IMR-90 (cell line): ENCODE results near the gene UGT1A4. TPM values are rescaled to one million over a fixed set of nuclear protein-coding genes. Genes with fewer than 3 reads are reported as not detected.

Experiments
- ATAC-seq: fragments of 200-7000 bp; cut with Tn5 transposase; 2 replicates; pipeline ENCODE4 v1.9.1; 2020; ENCODE audit warnings: low read depth, mild to moderate bottlenecking, moderate library complexity
- BruUV-seq: library from RNA; stranded (reverse); fragments of 400-500 nt; replicated peaks from 2 replicates; lab custom pipeline; 2021; lab: Mats Ljungman, UMichigan
- CTCF ChIA-PET: fragments of 300-600 bp; formaldehyde crosslinking; extraction: SDS; loops from one replicate; lab custom pipeline; 2021; ENCODE audit warnings: antibody characterized with exemption; lab: Yijun Ruan, JAX
- POLR2A ChIA-PET: fragments of 300-600 bp; sonication (Branson Sonifier 250); formaldehyde crosslinking; loops from one replicate; lab custom pipeline; 2022; ENCODE audit warnings: antibody characterized with exemption; ENCODE audit not compliant: unreplicated experiment; lab: Charles Lee
- DNase-seq: peaks from one replicate; pipeline ENCODE4 v3.0.0; 2013
- H2AFZ ChIP-seq: replicated peaks from 2 replicates; pipeline ENCODE3; 2013; ENCODE audit warnings: low read length, mild to moderate bottlenecking; ENCODE audit not compliant: poor library complexity
- H2AK5ac ChIP-seq: 2 replicates; pipeline ENCODE4 v1.6.1; 2013; ENCODE audit warnings: low read depth, low read length, inconsistent platforms
- H2AK9ac ChIP-seq: replicated peaks from 2 replicates; pipeline ENCODE3; 2013; ENCODE audit warnings: mild to moderate bottlenecking, low read depth, low read length, moderate library complexity; ENCODE audit not compliant: poor library complexity
- H2BK120ac ChIP-seq: 2 replicates; pipeline ENCODE4 v1.6.1; 2013; ENCODE audit warnings: low read depth, low read length, inconsistent platforms
- H2BK15ac ChIP-seq: 3 replicates; pipeline ENCODE4 v1.6.1; 2013; ENCODE audit warnings: low read depth, low read length, inconsistent platforms
- H2BK20ac ChIP-seq: 2 replicates; pipeline ENCODE4 v1.6.1; 2013; ENCODE audit warnings: low read depth, mild to moderate bottlenecking, inconsistent platforms, low read length, moderate library complexity
- H2BK5ac ChIP-seq: 2 replicates; pipeline ENCODE4 v1.6.1; 2013; ENCODE audit warnings: mild to moderate bottlenecking, low read depth, low read length, inconsistent platforms; ENCODE audit not compliant: poor library complexity, severe bottlenecking
- H3K14ac ChIP-seq: replicated peaks from 2 replicates; pipeline ENCODE4 v1.6.1; 2013; ENCODE audit warnings: low read depth, low read length, inconsistent platforms
- H3K18ac ChIP-seq: 2 replicates; pipeline ENCODE4 v1.6.1; 2013; ENCODE audit warnings: low read depth, low read length, control low read depth
- H3K23ac ChIP-seq: 2 replicates; pipeline ENCODE4 v1.6.1; 2013; ENCODE audit warnings: low read depth, low read length, inconsistent platforms
- H3K27ac ChIP-seq: 2 replicates; pipeline ENCODE4 v1.5.1; 2013; ENCODE audit warnings: mild to moderate bottlenecking, control low read depth, low read length; ENCODE audit not compliant: insufficient read depth
- H3K27me3 ChIP-seq: 2 replicates; pipeline ENCODE4 v1.6.1; 2013; ENCODE audit warnings: low read length; ENCODE audit not compliant: control insufficient read depth, insufficient read depth
- H3K36me3 ChIP-seq: 2 replicates; pipeline ENCODE4 v1.6.1; 2013; ENCODE audit warnings: low read length, mixed read lengths; ENCODE audit not compliant: control insufficient read depth, insufficient read depth
- H3K4ac ChIP-seq: 2 replicates; pipeline ENCODE4 v1.6.1; 2013; ENCODE audit warnings: low read depth, low read length, inconsistent platforms
- H3K4me1 ChIP-seq: 2 replicates; pipeline ENCODE4 v1.6.1; 2013; ENCODE audit warnings: low read length, mixed read lengths; ENCODE audit not compliant: control insufficient read depth, insufficient read depth
- H3K4me2 ChIP-seq: 2 replicates; pipeline ENCODE4 v1.6.1; 2013; ENCODE audit warnings: low read depth, mild to moderate bottlenecking, control low read depth, low read length, moderate library complexity
- H3K4me3 ChIP-seq: 2 replicates; pipeline ENCODE4 v1.5.1; 2013; ENCODE audit warnings: low read depth, mild to moderate bottlenecking, control low read depth, low read length, moderate library complexity; ENCODE audit not compliant: insufficient read depth
- H3K56ac ChIP-seq: 2 replicates; pipeline ENCODE4 v1.6.1; 2013; ENCODE audit warnings: low read length, inconsistent platforms; ENCODE audit not compliant: insufficient read depth; ENCODE audit errors: extremely low read depth
- H3K79me1 ChIP-seq, 2 experiments: 2 replicates each; pipeline ENCODE4 v1.6.1; 2013; ENCODE audit warnings: low read length in 2 of 2, inconsistent platforms in 1 of 2, low read depth in 1 of 2
- H3K9ac ChIP-seq: 2 replicates; pipeline ENCODE4 v1.6.1; 2013; ENCODE audit warnings: low read depth, low read length, control low read depth
- H3K9me1 ChIP-seq: 2 replicates; pipeline ENCODE4 v1.6.1; 2013; ENCODE audit warnings: low read length, inconsistent platforms; ENCODE audit not compliant: insufficient read depth
- H3K9me3 ChIP-seq: 2 replicates; pipeline ENCODE4 v1.6.1; 2013; ENCODE audit warnings: low read length; ENCODE audit not compliant: control insufficient read depth, insufficient read depth
- H4K20me1 ChIP-seq: 2 replicates; pipeline ENCODE4 v1.6.1; 2013; ENCODE audit warnings: low read length, inconsistent platforms; ENCODE audit not compliant: insufficient read depth
- H4K5ac ChIP-seq: 2 replicates; pipeline ENCODE4 v1.6.1; 2013; ENCODE audit warnings: mild to moderate bottlenecking, low read depth, low read length, control low read depth
- H4K8ac ChIP-seq, 2 experiments: 2 replicates each; pipeline ENCODE4 v1.6.1; 2013; ENCODE audit warnings: low read depth in 2 of 2, low read length in 2 of 2, control low read depth in 1 of 2, inconsistent platforms in 1 of 2
- H4K91ac ChIP-seq: 2 replicates; pipeline ENCODE4 v1.6.1; 2013; ENCODE audit warnings: low read depth, low read length, inconsistent platforms; ENCODE audit not compliant: insufficient read depth
- CEBPB ChIP-seq: IDR thresholded peaks from 2 replicates; pipeline ENCODE4 v1.6.1; 2012; ENCODE audit warnings: low read depth, low read length, improper control_type of control experiment
- CHD1 ChIP-seq: IDR thresholded peaks from 2 replicates; pipeline ENCODE4 v1.6.1; 2012; ENCODE audit warnings: low read depth, low read length, improper control_type of control experiment
- MAZ ChIP-seq: IDR thresholded peaks from 2 replicates; pipeline ENCODE4 v1.6.1; 2012; ENCODE audit warnings: low read depth, mild to moderate bottlenecking, low read length, improper control_type of control experiment, moderate library complexity, borderline replicate concordance
- POLR2A ChIP-seq: IDR thresholded peaks from 2 replicates; pipeline ENCODE4 v1.6.1; 2012; ENCODE audit warnings: mild to moderate bottlenecking, low read depth, low read length
- WGBS, 2 experiments: methylation state at CpG; one replicate each; pipeline versions ENCODE4 v1.1.5 to v1.1.7; 2013; ENCODE audit warnings: missing lambda C conversion rate in 2 of 2; ENCODE audit not compliant: insufficient read length in 1 of 2; ENCODE audit errors: extremely low coverage in 2 of 2; 5-methylcytosine and 5-hydroxymethylcytosine counted together
- dilution Hi-C: fragments of 300-500 bp; cut with HindIII; formaldehyde crosslinking; loops from one replicate; pipeline ENCODE4 v1.14.3; 2018; ENCODE audit warnings: low sequenced_read_pairs; ENCODE audit not compliant: unreplicated experiment
- in situ Hi-C: fragments of 300-500 bp; cut with MboI; formaldehyde crosslinking; loops from 3 replicates; pipeline ENCODE4 v1.14.3; 2019; ENCODE audit warnings: low sequenced_read_pairs, inconsistent platforms, mixed read lengths
- intact Hi-C: fragments of 100-400 bp; cut with micrococcal nuclease; formaldehyde crosslinking; loops from 2 replicates; pipeline ENCODE4 v1.10.0; 2022
- polyA plus RNA-seq, 3 experiments: library from polyadenylated mRNA; depleted of rRNA; stranded (reverse); fragments of >200 nt; gene quantifications; 2 replicates each; pipeline ENCODE4 v1.2.3, GENCODE V29; 2012; ENCODE audit warnings: low replicate concordance in 1 of 3
- total RNA-seq: library from RNA; depleted of rRNA; stranded (reverse); fragments of >200 nt; gene quantifications from 2 replicates; pipeline ENCODE4 v1.2.3, GENCODE V29; 2012

UGT1A4 gene
- total and polyA plus RNA-seq, 2 of the 4 experiments (the other 2 are of a cell fraction) = not detected

- Histone ChIP-seq H3K4ac (no peak overlapping the region), H3K4me3 (no peak overlapping the region), H2AFZ (no peak overlapping the region), H4K91ac (no peak overlapping the region), H2AK5ac (no peak overlapping the region), H2BK5ac (no peak overlapping the region), H3K14ac (no peak overlapping the region), H3K9ac (no peak overlapping the region), H3K9me3 (no peaks in the 10 kb centered on the region), H3K79me1 (no peaks in the 10 kb centered on the region), H2BK20ac (no peak overlapping the region), H3K23ac (no peak overlapping the region), H3K4me1 (no peaks in the 10 kb centered on the region), H3K36me3 (no peaks in the 10 kb centered on the region), H2BK15ac (no peak overlapping the region), H3K27ac (no peak overlapping the region), H2BK120ac (no peak overlapping the region), H3K4me2 (no peak overlapping the region), H3K18ac (no peak overlapping the region), H3K9me1 (no peaks in the 10 kb centered on the region), H4K8ac (no peak overlapping the region), H3K56ac (no peak overlapping the region), H4K20me1 (no peaks in the 10 kb centered on the region), H2AK9ac (no peak overlapping the region), H4K5ac (no peak overlapping the region), H3K27me3 (no peaks in the 10 kb centered on the region; the same call in 1 of the 2 replicates)
- ChIA-PET CTCF (no interaction called here), POLR2A (no interaction called here)
- TF ChIP-seq MAZ = no peak
- no peak for TF ChIP-seq CEBPB
- TF ChIP-seq CHD1 = no peak
- TF ChIP-seq POLR2A = no peak
- DNase-seq (no peak), ATAC-seq (no peak)
- BruUV-seq = no TSS peak
- in situ Hi-C loops (no loop called here), intact Hi-C loops (no loop called here), dilution Hi-C loops (no loop called here)
- WGBS, 2 experiments = 85% methylated on average over 16 of the region's 46 CpGs; no CpG with 5 or more reads in 1 of the 2 experiments
Measured at GRCh38 chr2:233743464-233744259, 25.1 kb downstream of the UGT1A4 start.
